Fibroblast of gingiva (primary cell): ENCODE measurements around the gene WNT4.

Experiments used
- DNase-seq: peaks from one replicate; pipeline ENCODE4 v3.0.0-alpha.2; 2011; ENCODE audit warnings: low read depth

WNT4 gene

GRCh38 chr1:22129501-22130117, 13.3 kb downstream of the WNT4 start:
- no peak for DNase-seq

GRCh38 chr1:22128392-22128791, 14.5 kb downstream of the WNT4 start:
- no peak for DNase-seq

GRCh38 chr1:22127731-22128130, 15.2 kb downstream of the WNT4 start:
- DNase-seq, result no peak

GRCh38 chr1:22127248-22127647, 15.6 kb downstream of the WNT4 start:
- DNase-seq, result no peak

- no peak for DNase-seq
These were observed 16.4 kb downstream of the WNT4 start for GRCh38 chr1:22126531-22126930.

GRCh38 chr1:22124592-22125229, 18.2 kb downstream of the WNT4 start:
- no peak for DNase-seq

- DNase-seq, result no peak
These were observed 18.9 kb downstream of the WNT4 start for GRCh38 chr1:22123901-22124404.

GRCh38 chr1:22123071-22123390, 19.9 kb downstream of the WNT4 start:
- DNase-seq, result no peak

- no peak for DNase-seq
These were observed 20.4 kb downstream of the WNT4 start for GRCh38 chr1:22122273-22123070.

- no peak for DNase-seq
These were observed 21.4 kb downstream of the WNT4 start for GRCh38 chr1:22121421-22121911.

GRCh38 chr1:22120469-22120790, 22.5 kb downstream of the WNT4 start:
- DNase-seq, result no peak

- DNase-seq, result no peak
These were observed 23.1 kb downstream of the WNT4 start for GRCh38 chr1:22119626-22120468.

- DNase-seq, result no peak
These were observed 24.5 kb downstream of the WNT4 start for GRCh38 chr1:22118291-22118992.

GRCh38 chr1:22117851-22118250, 25.0 kb downstream of the WNT4 start:
- DNase-seq, result peak; percentile 3

- no peak for DNase-seq
These were observed 25.7 kb downstream of the WNT4 start for GRCh38 chr1:22117238-22117637.

- no peak for DNase-seq
These were observed 27.6 kb downstream of the WNT4 start for GRCh38 chr1:22115286-22115685.

- no peak for DNase-seq
These were observed 28.5 kb downstream of the WNT4 start for GRCh38 chr1:22114083-22115012.

GRCh38 chr1:22112554-22112953, 30.3 kb downstream of the WNT4 start:
- no peak for DNase-seq

- DNase-seq, result no peak
These were observed 31.3 kb downstream of the WNT4 start for GRCh38 chr1:22111620-22112019.

- no peak for DNase-seq
These were observed 31.8 kb downstream of the WNT4 start for GRCh38 chr1:22111115-22111514.

- DNase-seq, result no peak
These were observed 32.9 kb downstream of the WNT4 start for GRCh38 chr1:22110016-22110415.
